Colonic mucosa (tissue), 4 donors: Measurements from ENCODE around the gene EPHB6. TPM values are rescaled to one million over a fixed set of nuclear protein-coding genes. Genes with fewer than 3 reads are reported as not detected.

Experiments used
- DNase-seq: peaks from one replicate; pipeline ENCODE4 v3.0.0-alpha.2; 2020
- H3K27ac ChIP-seq: fragments of 200-600 bp; one replicate; pipeline ENCODE4 v1.8.0; 2021
- H3K27me3 ChIP-seq: fragments of 200-600 bp; one replicate; pipeline ENCODE4 v1.8.0; 2021
- H3K36me3 ChIP-seq: fragments of 200-600 bp; one replicate; pipeline ENCODE4 v1.8.0; 2021
- H3K4me1 ChIP-seq: fragments of 200-600 bp; one replicate; pipeline ENCODE4 v1.8.0; 2021; ENCODE audit warnings: mild to moderate bottlenecking
- H3K4me3 ChIP-seq: fragments of 200-600 bp; one replicate; pipeline ENCODE4 v1.8.0; 2021
- H3K9ac ChIP-seq, 2 donors: one replicate each; pipeline ENCODE4 v1.7.0; 2013; ENCODE audit warnings: control low read depth in 2 of 2, low read depth in 2 of 2, low read length in 2 of 2
- H3K9me3 ChIP-seq: fragments of 200-600 bp; one replicate; pipeline ENCODE4 v1.8.0; 2021
- intact Hi-C: fragments of 100-400 bp; cut with DNase I; formaldehyde crosslinking; loops from one replicate; pipeline ENCODE4 v1.14.1; 2022
- total RNA-seq, 2 donors: library from RNA; stranded (reverse); fragmentation: NEBNext Ultra II Directional in 1 of 2; extraction: Animal tissue kit (Norgen Biotek cat#: 25700) in 1 of 2; gene quantifications; one replicate each; pipeline ENCODE4 v1.2.1, GENCODE V29; 2021
- TF ChIP-seq, protein P1 (sequence below): fragments of 200-600 bp; IDR thresholded peaks from one replicate; pipeline ENCODE4 v1.8.0; 2022; ENCODE audit warnings: antibody characterized with exemption, mild to moderate bottlenecking
- donor health status: healthy.
- donor health status: DM: no; HTN: no; CAD: no.
- donor health status: DM: no; HTN: no; CAD: no.

Gene EPHB6
- total RNA-seq, 2 donors from 2014 or later, result 1.5 to 2.3 TPM

DNA sequence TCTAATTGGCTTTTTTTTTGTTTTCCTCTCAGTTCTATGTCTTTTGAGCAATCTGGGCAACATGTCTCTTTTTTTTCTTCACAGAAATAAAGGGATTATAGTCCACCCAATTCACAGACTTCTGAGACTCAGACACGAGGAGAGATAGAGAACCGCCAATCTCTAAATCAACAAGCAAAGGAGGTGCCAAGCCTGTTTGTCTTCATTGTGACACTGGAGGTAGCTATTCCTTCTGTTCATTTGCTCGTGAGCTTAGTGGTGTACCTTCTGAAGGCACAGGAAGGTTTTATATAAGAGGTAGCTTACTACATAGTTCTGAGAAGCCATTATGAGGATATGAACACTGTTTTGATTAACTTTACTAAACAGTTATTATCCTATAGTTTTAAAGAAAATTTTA lies 6.1 kb downstream of the EPHB6 start:
- no peaks in the 10 kb centered on the region for H3K9me3 ChIP-seq
- no peak overlapping the region for H3K9ac ChIP-seq
- TF ChIP-seq, protein P1, sequence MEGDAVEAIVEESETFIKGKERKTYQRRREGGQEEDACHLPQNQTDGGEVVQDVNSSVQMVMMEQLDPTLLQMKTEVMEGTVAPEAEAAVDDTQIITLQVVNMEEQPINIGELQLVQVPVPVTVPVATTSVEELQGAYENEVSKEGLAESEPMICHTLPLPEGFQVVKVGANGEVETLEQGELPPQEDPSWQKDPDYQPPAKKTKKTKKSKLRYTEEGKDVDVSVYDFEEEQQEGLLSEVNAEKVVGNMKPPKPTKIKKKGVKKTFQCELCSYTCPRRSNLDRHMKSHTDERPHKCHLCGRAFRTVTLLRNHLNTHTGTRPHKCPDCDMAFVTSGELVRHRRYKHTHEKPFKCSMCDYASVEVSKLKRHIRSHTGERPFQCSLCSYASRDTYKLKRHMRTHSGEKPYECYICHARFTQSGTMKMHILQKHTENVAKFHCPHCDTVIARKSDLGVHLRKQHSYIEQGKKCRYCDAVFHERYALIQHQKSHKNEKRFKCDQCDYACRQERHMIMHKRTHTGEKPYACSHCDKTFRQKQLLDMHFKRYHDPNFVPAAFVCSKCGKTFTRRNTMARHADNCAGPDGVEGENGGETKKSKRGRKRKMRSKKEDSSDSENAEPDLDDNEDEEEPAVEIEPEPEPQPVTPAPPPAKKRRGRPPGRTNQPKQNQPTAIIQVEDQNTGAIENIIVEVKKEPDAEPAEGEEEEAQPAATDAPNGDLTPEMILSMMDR, result no peak
- no peak overlapping the region for H3K4me3 ChIP-seq
- no peaks in the 10 kb centered on the region for H3K36me3 ChIP-seq
- intact Hi-C loops, result no loop called here
- H3K4me1 ChIP-seq, result no peaks in the 10 kb centered on the region
- H3K27ac ChIP-seq, result no peak overlapping the region
- no peaks in the 10 kb centered on the region for H3K27me3 ChIP-seq
- DNase-seq, result no peak

DNA sequence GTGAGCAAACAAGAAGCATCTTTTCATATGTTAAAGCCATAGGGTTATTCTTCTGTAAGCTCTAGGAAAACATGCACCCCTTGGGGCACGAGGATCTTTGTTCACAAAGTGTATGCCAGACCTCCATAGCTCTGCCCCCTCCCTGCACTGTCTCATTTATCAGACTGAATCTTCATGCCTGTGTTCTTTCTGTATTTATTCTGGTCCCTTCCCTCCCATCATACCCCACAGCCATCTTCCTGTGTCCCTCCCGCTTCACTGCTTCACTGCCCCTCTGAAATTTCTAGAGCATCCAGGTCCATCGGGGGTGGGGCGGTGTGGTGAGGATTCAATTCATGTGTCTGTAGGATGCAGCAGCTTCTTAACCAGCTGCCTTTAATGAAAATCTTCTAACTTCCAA lies 7.5 kb downstream of the EPHB6 start:
- no peak overlapping the region for H3K4me3 ChIP-seq
- no peak overlapping the region for H3K27ac ChIP-seq
- TF ChIP-seq, protein P1, result no peak
- no peak overlapping the region for H3K9ac ChIP-seq
- no peaks in the 10 kb centered on the region for H3K36me3 ChIP-seq
- DNase-seq, result no peak
- no peaks in the 10 kb centered on the region for H3K4me1 ChIP-seq
- intact Hi-C loops, result no loop called here
- no peaks in the 10 kb centered on the region for H3K9me3 ChIP-seq
- H3K27me3 ChIP-seq, result no peaks in the 10 kb centered on the region

DNA sequence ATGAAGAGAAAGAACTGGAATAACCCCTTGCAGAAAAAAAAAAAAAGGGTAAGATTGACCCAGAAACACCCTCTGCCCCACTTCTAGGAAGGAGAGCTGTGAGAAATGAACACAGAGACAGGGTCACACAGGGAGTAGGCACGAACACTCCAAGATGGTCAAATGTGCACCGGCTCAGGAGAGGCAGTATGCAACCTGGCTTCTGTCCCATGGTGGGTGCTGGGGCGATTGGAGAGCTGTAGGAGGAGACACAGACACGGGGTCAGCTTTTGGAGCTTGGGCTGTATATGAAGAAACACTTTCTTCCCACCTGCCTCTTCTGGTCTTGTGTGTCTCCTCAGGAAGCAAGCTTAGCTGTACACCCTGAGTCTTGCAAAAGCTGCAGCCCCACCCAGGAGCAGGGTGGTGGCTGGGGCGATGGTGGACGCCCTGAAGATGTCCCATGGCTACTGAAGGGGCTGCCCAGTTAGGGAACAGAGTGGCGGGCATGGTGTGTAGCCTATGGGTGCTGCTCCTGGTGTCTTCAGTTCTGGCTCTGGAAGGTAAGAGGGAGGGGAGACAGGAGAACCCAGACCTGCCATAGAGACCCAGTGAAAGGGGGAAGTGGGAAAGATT lies 8.0 kb downstream of the EPHB6 start:
- Histone ChIP-seq H3K27me3 (no peaks in the 10 kb centered on the region), H3K4me3 (no peak overlapping the region), H3K4me1 (no peaks in the 10 kb centered on the region), H3K27ac (no peak overlapping the region), H3K9ac (no peak overlapping the region), H3K9me3 (no peaks in the 10 kb centered on the region), H3K36me3 (no peaks in the 10 kb centered on the region)
- intact Hi-C loops, result no loop called here
- TF ChIP-seq, protein P1, result no peak
- DNase-seq, result no peak

DNA sequence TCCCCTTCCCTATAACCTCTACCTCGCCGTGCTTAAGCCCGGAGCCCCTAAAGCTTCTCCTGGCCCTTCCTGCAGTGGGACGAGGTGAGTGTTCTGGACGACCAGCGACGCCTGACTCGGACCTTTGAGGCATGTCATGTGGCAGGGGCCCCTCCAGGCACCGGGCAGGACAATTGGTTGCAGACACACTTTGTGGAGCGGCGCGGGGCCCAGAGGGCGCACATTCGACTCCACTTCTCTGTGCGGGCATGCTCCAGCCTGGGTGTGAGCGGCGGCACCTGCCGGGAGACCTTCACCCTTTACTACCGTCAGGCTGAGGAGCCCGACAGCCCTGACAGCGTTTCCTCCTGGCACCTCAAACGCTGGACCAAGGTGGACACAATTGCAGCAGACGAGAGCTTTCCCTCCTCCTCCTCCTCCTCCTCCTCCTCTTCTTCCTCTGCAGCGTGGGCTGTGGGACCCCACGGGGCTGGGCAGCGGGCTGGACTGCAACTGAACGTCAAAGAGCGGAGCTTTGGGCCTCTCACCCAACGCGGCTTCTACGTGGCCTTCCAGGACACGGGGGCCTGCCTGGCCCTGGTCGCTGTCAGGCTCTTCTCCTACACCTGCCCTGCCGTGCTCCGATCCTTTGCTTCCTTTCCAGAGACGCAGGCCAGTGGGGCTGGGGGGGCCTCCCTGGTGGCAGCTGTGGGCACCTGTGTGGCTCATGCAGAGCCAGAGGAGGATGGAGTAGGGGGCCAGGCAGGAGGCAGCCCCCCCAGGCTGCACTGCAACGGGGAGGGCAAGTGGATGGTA lies 9.2 kb downstream of the EPHB6 start:
- Histone ChIP-seq H3K36me3 (no peaks in the 10 kb centered on the region), H3K9ac (no peak overlapping the region), H3K9me3 (no peaks in the 10 kb centered on the region), H3K27me3 (no peaks in the 10 kb centered on the region), H3K4me1 (no peaks in the 10 kb centered on the region), H3K4me3 (no peak overlapping the region), H3K27ac (no peak overlapping the region)
- TF ChIP-seq, protein P1, result no peak
- intact Hi-C loops, result no loop called here
- no peak for DNase-seq

DNA sequence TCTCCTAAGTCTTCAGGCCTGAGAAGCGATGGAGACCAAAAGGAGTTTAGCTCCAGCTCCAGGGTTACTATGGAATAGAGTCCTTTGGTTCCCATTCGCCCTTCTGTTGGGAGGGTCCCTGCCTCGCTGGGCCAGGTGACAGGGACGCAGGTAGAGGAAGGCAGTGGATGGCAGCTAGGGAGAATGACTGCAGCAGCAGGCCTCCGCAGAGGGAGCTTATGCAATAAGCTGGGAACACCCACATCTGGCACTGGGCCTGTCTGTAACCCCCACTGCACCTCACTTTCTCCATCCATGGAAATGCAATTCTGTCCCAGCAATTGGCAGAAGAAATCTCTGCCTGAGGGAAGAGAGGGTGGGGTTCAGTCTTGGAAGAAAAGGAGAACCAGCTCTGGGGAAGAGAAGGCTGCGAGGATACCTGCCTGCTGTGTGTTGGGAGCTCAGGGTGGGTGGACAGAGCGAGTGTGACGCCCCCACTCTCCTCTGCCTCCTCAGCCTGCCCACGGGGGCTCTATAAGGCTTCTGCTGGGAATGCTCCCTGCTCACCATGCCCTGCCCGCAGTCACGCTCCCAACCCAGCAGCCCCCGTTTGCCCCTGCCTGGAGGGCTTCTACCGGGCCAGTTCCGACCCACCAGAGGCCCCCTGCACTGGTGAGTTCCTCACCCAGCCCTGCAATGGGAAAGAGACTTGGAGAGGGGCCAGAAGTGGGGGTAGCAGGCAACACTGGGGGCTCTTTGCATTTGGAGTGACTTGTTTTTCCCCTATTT lies 10.3 kb downstream of the EPHB6 start:
- DNase-seq, result no peak
- Histone ChIP-seq H3K27ac (no peak overlapping the region), H3K36me3 (no peaks in the 10 kb centered on the region), H3K9ac (no peak overlapping the region), H3K4me3 (no peak overlapping the region), H3K27me3 (no peaks in the 10 kb centered on the region), H3K4me1 (no peaks in the 10 kb centered on the region), H3K9me3 (no peaks in the 10 kb centered on the region)
- TF ChIP-seq, protein P1, result no peak
- intact Hi-C loops, result no loop called here
